AG08396 (cell line): ENCODE results near the gene FAM216B.
A peak's percentile ranks its signal among the peaks of the same experiment; 100 is the strongest.
"Not testable (repeated sequence)": the region's sequence is repeated elsewhere in the genome, so short reads cannot be mapped to it uniquely, and the experiment has no call there.

Source experiments
- DNase-seq: peaks from one replicate; pipeline ENCODE4 v3.0.0; 2012; ENCODE audit warnings: low spot score, mixed read lengths

FAM216B gene

DNA sequence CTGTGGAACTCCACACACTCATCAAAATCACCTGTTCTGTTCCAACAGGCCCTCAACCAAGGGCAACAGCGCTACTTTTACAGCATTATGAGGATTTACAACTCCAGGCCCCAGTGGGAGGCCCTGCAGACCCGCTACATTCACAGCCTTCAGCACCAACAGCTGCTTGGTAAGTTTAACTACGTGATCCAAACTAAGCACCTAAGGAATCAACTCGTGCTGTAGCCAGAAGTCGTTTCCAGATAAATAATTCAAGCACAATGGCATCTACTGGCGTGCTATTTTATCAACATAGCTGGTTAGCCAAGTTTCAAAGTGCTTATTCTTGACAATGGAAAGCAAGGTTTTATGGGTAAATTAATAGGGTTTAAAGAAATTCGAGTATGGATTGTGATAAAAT lies 5.3 kb downstream of the FAM216B start:
- DNase-seq, result no peak

DNA sequence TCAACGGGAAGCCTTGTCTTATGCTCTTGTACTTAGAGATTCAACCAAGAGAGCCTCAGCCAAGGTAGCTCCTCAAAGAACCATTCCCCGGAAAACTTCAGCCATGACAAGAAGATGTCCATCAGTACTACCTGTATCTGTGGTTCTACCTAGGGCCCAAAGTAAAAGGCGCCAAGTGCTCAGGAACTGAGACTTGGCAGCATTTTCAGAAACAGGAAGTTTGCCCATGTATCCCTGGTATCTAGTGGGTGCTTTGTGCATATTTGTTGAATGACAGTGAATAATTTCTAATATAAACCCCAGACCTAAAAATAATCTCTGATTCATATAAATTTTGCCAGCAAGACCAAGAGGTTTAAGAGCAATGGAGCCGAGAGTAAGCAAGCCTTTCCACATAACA lies 7.2 kb downstream of the FAM216B start:
- DNase-seq, result no peak

DNA sequence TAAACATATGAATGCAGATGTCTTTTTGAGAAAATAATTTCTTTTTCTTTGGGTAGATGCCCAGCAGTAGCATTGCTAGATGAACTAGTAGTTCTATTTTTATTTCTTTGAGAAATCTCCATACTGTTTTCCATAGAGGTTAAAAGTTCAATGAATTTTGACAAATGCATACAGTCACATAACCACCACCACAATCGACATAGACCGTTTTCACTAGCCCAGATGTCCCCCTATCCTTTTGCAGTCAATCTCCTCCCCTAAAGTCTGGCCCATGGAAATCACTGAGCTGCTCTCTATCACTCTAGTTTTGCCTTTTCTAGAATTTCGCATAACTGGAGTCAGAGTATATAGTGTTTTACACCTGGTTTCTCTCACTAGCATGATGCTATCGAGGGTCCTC lies 10.8 kb downstream of the FAM216B start:
- DNase-seq, result no peak

DNA sequence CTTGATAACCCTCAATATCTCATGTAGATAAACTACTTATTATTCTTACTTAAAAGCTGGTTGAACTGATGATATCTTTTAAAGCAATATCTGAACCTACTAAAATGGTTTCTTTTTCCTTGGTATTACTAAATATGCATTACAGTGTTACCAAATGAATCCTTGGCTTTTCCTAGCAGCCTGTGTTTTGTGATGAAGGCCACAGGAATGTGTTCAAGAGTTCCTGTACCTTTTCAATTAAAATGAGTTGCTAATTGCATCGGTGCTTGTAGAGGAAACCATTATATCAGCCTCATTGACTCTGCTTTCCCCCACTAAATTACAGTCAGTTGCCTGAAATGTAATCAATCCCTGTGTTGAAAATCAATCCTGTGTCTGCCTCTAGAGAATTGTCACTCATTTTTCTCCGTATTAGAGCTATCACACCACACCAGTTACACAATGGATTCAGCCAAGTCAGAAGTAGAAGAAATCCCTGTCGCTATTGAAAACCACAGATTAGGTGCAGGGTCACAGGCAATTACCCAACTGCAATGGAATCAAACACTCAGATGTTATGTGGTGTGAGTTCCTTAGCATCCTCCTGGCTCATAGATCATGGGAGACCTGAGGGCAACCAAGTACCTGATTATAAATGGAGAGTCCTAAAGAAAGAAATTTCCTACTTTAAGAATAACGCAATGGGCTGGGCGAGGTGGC lies 13.3 kb downstream of the FAM216B start:
- no peak for DNase-seq

DNA sequence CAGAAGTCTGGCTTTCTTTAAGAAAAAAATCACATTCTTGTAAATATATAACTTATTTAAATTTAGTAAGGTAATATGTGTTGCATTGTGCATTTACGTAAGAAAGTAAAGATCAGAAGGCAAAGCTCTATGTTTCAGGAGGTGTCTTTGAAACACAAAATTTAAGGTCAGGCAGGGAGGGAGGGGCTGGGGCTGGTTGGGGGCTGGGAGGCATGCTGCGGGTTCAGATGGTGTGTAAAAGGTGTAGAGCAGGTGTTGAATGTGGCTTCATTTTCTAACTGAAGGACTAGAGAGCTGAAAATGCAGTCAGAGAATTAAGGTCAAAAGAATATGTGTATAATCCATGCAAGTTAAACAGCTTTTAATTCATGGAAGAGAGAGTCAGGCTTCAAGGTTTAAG lies 14.3 kb downstream of the FAM216B start:
- DNase-seq, result no peak

DNA sequence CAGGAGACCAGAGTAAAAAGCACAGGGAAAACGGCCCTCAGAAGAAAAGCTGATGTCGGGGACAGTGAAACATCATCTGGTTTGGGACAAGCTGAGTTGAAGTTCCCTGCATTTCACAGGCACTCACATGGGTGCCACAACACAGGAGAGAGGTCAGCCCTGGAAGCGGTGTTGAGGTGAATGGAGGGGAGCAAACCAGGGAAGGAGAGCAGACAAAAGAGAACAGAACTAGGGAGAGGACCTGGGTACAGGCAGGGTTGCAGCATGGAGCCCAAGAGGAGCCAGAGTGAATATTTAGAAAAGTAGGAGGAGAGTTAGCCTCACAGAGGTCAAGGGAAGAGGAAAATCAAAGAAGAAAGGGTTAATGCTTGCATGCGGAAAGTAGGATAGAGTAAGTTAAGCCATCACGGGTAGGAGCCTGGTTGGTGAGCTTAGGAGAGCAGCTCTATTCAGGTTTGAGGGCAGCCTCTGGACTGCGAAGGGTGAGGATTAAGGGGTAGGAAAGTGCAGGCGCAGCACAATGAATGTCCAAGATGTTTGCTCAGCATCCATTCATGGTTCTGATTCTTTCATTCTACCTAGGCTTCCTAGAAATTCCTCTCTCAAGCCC lies 15.5 kb downstream of the FAM216B start:
- DNase-seq, result no peak

DNA sequence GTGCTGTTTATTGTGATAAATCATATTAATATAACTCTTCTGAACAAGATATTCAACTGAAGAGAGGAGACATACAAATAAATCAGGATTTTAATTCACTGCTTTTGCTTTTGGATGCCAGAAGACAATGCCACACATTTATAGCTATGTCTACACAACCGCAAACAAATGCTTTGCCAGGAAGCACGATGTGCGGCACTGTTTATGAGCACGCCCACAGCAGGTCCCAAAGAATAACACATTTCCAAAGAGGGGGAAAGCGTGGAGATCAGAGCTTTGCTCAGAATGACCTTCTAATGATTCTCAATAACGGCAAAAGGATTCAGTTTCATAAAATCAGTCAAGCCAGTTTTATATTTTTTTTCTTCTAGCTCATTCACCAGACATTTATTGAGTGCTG lies 16.7 kb downstream of the FAM216B start:
- DNase-seq, result no peak

DNA sequence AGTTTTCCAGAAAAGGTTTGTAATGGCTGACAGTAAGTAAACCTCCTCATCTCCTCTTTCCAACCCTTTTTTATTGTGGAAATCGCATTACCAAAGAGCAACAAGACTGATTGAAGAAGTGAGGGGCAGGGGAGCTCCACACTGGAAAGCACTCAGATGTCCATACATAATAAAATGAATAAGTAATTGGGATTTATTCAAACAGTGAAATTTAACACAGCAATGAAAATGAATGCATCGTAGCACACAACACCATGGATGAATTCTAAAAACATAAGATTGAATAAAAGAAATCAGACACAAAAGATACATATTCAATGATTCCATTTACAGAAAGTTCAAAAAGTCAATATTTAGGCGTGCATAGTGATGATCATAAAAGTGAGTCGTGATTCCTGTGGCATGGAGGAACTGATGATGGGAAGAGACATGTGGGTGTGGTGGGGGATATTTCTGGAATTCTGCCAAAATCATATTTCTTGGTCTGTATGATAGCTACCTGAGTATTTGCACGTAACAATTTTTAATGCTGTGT lies 18.8 kb downstream of the FAM216B start:
- no peak for DNase-seq

DNA sequence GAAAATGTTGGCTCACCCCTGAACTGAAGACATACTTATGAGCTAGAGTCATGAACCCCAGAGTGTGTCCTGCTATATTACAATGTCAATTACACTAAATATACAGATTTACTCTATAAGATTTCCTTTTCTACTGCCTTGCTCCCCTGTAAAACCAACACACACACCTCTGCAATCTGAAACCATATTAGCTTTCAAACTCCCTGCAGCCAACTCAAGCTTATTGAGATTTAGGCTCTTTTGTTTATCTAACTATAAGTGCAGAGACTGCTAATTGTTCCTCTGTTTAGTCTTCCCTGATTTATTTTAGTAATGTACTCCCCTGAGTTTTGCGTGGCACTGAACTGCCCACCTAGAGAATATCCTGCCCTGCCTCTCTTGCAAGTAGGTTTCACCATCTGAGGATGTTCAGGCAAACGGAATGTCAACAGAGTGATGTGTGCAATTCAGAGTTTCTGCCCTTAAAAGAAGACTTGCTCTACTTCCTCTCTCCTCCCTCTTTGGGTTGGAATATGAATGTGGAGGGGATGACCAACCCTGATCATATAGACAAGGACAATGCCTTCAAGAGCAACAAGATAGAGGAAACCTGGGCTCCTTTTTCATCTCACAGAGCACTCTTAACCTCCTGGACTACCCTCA lies 22.3 kb downstream of the FAM216B start:
- no peak for DNase-seq

DNA sequence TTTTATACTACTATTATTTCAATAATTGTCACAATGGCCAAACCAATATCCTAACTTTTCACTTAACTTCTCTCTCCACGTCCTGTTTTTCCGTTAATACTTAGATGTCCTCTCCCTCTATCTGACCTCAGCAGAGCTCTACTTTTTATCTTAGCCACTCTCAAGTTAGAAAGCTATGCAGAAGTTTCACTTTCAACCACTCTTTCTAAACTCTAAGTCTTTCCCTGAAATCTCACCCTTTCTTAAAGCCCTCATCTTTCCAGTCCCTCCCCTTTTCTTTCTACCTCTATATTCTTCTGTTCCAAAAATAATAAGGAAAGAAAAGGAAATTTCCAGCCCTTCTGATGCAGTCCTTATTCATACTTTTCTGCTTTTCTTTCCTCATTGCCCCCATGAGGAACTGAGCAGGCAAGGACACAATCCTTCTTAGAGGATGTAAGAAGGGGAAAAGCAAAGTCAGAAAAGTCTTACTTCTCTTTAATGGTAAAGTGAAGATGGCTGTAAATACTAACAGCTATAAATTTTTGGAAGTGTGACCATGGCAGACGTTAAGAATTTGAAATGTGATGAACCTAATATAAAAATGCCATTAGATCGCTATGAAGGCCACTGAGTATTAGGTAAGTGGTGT lies 23.0 kb downstream of the FAM216B start:
- DNase-seq, result no peak

DNA sequence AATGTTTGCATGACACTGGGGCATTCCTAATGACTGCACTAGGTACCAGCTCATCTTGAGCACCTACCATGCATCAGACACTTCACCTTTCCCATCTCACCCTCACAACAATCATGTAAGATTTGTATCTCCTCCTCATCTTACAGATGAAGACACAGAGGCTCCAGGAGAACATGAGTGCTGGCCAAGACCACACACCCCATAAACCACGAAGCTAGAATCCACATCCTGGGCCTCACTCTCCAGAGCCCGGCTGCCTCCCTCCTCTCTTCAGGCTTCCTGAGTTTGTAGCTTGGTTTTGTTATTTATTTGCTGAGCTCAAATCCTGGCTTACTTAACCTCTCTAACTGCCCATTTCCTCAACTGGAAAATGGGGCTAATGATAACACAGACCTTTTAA lies 25.9 kb downstream of the FAM216B start:
- no peak for DNase-seq

DNA sequence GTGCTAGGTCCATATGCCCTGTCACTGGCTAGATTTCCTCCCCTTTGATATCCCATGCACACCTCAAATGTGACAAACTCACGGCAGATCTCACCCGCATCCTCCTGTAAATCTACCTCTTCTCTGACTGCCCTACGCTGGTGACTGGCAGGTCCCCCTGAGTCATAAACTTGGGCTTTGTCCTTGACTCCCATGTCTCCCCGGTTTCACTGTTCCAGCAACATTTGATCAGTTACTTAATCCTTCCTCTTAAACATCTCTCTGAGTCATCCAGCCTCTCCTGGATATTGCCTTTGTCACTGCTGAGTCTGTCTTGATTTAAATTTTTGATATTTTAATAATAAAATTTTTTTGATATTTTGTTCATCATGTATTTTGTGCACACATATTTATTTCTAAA lies 26.5 kb downstream of the FAM216B start:
- peak; percentile 21 for DNase-seq

DNA sequence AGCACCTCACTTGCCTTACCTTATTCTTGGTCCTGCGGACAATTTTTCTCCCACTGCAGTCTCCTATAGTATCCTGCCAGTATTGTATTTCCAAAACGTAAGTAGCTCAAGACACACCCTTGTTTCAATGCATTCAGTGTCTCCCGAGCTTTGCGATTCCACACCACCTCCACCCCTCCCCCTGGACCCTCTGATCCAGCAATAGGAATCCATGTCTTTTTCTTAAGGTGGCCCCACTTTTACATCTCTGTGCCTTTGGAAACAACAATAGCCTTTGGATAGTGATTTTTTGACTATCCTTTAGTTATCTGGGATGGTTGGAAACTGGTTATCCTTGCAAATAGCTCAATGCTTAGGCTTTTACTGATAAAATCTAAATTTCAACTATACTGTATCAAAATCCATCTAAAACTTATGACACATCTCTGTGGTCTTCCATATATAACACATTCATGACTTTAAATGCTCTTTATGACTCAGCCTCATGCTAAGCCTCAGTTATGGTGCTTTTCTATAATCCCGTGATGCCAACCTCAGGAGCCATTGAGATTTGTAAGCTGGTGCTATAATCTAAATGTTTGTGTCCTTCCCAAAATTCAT lies 27.1 kb downstream of the FAM216B start:
- no peak for DNase-seq

DNA sequence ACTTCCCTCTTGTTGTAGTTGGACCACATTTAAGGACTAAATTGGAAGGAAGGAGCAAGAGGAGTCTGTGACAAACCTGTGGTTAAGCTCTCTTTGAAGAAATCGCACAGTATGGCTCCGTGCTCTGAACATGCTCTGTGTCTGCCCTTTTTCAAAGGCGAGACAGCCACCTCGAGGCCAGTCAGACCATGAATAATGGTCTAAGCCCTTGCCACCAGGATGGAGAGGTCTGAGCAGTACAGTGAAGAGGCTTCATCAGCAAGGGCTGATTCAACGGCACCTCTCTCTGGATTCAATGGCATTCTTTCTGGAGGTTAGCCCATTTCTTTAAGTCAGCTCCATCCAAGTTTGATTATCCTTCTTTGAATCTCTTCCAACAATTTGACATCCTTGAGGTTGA lies 30.9 kb downstream of the FAM216B start:
- DNase-seq, result no peak

DNA sequence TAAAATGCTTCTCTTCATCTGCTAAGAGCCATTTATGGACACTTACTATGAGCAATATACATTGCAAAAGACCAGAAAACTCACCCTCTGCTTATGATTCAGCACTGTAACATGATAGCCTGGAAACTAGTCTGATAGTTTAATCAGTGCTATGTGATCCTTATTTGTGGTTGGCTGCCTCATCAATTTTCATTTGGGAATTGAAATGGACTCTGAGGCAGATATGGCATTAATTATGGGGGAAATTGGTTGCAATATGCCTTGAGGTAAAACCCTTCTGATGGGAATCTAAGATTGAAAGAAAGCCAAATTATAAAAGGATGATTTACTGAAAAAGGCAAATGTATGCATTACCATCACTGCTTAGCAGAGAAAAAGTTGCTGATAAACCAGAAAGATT lies 33.5 kb downstream of the FAM216B start:
- peak; percentile 42 for DNase-seq

DNA sequence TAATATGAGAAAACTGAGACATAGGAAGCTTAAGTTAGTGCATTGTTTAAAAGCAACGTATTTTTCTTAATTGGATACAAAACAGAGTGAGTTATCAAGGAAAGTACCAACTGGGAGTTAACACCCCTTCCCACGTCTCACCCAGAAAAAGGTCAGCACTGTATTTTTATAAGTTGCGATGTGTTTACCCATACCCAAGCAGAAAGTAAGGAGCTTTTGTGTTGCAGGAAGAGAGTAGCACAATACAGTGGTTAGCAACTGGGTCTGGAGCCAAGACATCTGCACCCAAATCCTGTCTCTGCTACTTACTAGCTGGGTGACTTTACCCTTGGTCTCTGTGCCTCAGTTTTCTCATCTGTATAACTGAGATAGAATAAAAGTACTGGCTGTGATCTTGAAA lies 34.3 kb downstream of the FAM216B start:
- DNase-seq, result no peak

DNA sequence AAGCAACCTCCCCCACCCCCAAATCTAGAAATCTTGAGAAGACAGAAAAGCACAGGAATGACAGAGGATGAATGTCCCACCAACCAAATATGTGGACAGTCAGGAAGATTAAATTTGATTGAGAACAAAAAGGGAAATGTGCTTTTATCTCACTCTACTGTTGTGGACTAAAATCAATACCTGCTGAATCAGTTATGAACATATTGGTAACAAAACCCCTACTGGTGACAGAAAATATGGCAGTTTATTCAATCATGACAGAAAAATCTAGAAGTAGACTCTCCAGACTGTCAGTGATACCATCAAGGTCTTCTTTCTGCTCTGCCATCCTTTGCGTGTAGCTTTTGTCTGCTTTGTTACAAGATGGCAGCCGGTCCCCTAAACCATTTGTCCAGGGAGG lies 35.2 kb downstream of the FAM216B start:
- no peak for DNase-seq

DNA sequence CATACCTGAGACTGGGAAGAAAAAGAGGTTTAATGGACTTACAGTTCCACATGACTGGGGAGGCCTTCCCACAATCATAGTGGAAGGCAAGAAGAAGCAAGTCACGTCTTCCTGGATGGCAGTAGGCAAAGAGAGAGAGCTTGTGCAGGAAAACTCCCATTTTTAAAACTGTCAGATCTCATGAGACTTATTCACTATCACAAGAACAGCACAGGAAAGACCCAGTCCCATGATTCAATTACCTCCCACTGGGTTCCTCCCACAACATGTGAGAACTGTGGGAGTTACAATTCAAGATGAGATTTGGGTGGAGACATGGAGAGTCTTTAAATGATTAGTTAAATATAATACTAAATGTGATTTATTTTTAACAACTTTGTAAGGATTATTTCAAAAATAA lies 38.3 kb downstream of the FAM216B start:
- not testable (repeated sequence) for DNase-seq

DNA sequence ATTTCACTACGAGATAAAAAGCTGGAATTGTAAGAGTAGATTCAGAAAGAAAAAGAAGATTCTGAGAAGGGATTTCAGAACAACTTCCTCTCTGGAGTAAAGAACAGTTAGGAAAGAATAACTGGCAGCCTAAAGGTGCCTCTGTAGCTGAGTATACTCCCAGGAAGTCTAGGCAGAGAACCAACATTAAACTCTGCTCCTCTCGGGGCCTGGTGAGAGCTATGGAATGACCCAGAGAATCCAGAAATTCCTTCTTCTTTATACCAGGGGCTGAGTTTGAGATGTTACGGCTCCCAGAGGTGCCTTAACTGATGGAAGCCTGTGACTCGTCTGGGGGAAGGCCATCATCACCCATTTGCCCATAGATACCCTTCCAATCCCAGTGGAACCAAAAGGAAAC lies 39.1 kb downstream of the FAM216B start:
- no peak for DNase-seq

DNA sequence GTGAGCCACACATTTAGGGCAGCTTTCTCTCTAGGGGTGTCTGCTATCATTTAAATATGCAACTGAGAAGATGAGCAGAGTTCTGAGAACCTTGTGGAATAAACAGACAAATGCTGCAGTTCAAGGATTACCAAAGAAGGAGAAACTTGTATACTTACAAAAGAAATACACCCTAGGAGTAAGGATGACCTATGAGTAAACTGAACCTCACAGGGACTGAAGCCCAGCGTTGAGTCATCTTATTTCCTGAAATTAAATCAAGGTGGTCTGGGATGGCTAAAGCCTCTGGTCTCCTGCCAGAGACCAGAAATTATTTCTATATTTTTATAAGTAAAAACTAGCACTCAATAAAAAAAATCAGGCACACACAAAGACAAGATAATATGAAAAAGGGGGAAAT lies 40.1 kb downstream of the FAM216B start:
- no peak for DNase-seq

DNA sequence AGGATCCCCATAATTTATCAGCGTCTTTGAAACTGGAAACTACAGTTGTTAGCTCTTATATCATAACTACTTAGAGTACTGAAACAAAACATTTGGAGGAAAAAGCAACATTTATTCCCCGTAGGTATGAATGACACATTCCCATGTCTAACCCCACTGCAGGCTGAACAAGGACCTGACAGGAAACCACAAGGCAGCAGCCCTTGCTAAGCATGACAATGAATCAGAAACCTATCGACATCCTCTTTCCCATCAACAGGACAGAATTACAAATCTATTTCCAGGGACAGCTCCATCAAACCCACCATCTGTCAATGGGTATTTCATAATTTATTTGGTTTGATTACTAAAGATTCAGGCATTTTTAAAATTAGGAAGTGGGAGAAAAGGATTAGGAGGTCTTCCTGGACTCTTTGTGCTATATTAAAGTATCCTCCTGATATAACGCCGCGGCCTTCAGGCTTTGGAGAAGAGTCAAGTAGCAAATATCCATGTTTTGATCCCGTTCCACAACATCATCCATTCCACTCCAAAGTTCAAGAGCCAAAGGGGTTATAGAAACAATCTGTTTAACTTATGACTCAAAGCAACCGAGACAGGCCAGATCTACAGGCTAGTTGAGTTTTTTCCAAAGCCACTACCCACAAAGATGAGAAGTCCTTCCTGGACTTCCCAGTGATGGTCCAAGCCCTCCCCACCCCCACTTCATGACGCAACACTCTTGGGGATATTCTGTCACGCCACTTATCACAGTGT lies 51.1 kb downstream of the FAM216B start:
- DNase-seq, result peak; percentile 51

DNA sequence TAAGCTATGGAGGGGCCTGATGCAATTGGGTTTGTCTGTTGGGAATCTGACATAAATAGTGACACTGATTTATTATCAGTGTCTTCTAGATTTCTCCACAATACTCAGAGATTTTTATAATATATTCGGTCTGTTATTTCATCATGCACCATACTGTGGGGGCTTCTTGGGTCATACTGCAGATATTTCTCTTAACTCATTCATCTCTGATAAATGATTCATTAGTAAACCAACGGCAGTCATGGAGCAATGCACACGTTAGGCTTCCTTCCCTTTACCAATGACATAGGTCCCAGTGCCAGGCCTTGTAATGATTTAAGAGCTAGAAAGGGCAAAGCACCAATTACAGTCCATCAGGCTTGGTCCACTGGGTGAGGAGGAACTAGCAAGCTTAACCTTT lies 53.6 kb downstream of the FAM216B start:
- DNase-seq, result no peak
